ENCODE data around the gene HCAR3. TPM values are rescaled to one million over a fixed set of nuclear protein-coding genes. Genes with fewer than 3 reads are reported as not detected.

Gene HCAR3
- total and polyA plus RNA-seq, 2 of the 13 experiments (the other 11 are each of a cell fraction or from before 2014, with no cell fraction given) = 0.11 to 12.8 TPM

- TF ChIP-seq ARID3A (IDR thresholded peaks at IDR 0.05; ENCODE audit: low read depth, low read length) (no peak), ZNF292 (CRISPR knock-in tag; IDR thresholded peaks at IDR 0.05; ENCODE audit: borderline replicate concordance, low read depth) (peak; percentile 39; the same call in 1 of the 2 replicates), CHD2 (IDR thresholded peaks at IDR 0.05; ENCODE audit: low read depth, low read length) (no peak), SUZ12 (IDR thresholded peaks at IDR 0.05; ENCODE audit: low read depth, low read length) (no peak), ZNF468 (CRISPR knock-in tag; IDR thresholded peaks at IDR 0.05) (no peak), BCLAF1 (IDR thresholded peaks at IDR 0.05) (no peak), TCF7L2 (IDR thresholded peaks at IDR 0.05; ENCODE audit: low read depth, low read length) (no peak), AFF4 (CRISPR knock-in tag; IDR thresholded peaks at IDR 0.05) (no peak), SOX6 (IDR thresholded peaks at IDR 0.05) (no peak), SOX6 (CRISPR knock-in tag; IDR thresholded peaks at IDR 0.05) (0 out of 2 replicates have a peak, but pooled peaks have one; percentile 19), KDM2A (CRISPR knock-in tag; IDR thresholded peaks at IDR 0.05; ENCODE audit: borderline replicate concordance, low read depth) (peak; percentile 55; the same call in 1 of the 2 replicates), NFYC (CRISPR knock-in tag; IDR thresholded peaks at IDR 0.05) (no peak), KAT2B (IDR thresholded peaks at IDR 0.05; ENCODE audit: borderline replicate concordance, low read depth, low read length) (no peak), DNMT1 (CRISPR knock-in tag; IDR thresholded peaks at IDR 0.05) (no peak), DNMT3B (CRISPR knock-in tag; conservative IDR thresholded peaks at IDR 0.05) (no peak), ZNF674 (CRISPR knock-in tag; IDR thresholded peaks at IDR 0.05; ENCODE audit: low read depth) (no peak)
- TF ChIP-seq, protein P1, sequence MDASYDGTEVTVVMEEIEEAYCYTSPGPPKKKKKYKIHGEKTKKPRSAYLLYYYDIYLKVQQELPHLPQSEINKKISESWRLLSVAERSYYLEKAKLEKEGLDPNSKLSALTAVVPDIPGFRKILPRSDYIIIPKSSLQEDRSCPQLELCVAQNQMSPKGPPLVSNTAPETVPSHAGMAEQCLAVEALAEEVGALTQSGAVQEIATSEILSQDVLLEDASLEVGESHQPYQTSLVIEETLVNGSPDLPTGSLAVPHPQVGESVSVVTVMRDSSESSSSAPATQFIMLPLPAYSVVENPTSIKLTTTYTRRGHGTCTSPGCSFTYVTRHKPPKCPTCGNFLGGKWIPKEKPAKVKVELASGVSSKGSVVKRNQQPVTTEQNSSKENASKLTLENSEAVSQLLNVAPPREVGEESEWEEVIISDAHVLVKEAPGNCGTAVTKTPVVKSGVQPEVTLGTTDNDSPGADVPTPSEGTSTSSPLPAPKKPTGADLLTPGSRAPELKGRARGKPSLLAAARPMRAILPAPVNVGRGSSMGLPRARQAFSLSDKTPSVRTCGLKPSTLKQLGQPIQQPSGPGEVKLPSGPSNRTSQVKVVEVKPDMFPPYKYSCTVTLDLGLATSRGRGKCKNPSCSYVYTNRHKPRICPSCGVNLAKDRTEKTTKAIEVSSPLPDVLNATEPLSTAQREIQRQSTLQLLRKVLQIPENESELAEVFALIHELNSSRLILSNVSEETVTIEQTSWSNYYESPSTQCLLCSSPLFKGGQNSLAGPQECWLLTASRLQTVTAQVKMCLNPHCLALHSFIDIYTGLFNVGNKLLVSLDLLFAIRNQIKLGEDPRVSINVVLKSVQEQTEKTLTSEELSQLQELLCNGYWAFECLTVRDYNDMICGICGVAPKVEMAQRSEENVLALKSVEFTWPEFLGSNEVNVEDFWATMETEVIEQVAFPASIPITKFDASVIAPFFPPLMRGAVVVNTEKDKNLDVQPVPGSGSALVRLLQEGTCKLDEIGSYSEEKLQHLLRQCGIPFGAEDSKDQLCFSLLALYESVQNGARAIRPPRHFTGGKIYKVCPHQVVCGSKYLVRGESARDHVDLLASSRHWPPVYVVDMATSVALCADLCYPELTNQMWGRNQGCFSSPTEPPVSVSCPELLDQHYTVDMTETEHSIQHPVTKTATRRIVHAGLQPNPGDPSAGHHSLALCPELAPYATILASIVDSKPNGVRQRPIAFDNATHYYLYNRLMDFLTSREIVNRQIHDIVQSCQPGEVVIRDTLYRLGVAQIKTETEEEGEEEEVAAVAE (CRISPR knock-in tag; IDR thresholded peaks at IDR 0.05; ENCODE audit: borderline replicate concordance) = no peak
These were observed 13.8 kb upstream of the HCAR3 start, which contains the start of gene HCAR1 (continued) for GRCh38 chr12:122730215-122731014.
